T-cell (primary cell): ENCODE measurements around the gene PFDN6. TPM values are rescaled to one million over a fixed set of nuclear protein-coding genes. Genes with fewer than 3 reads are reported as not detected.
"Not testable (repeated sequence)": the region's sequence is repeated elsewhere in the genome, so short reads cannot be mapped to it uniquely, and the experiment has no call there.

Experiments used
- ATAC-seq, 4 experiments: fragments of 200-7000 bp in 3 of 4; fragments of 150-1000 bp in 1 of 4; cut with Tn5 transposase; replicated peaks in 1 of 4; 1 replicate in 3 of 4; 2 replicates in 1 of 4; pipeline ENCODE4 v1.10.0; 2021; ENCODE audit warnings: moderate library complexity in 3 of 4, mild to moderate bottlenecking in 2 of 4, moderate number of reproducible peaks in 1 of 4
- CTCF ChIA-PET, 2 donors: fragments of 300-600 bp; sonication (Branson Sonifier 250); formaldehyde crosslinking; loops; one replicate each; lab custom pipeline; 2022; ENCODE audit warnings: antibody characterized with exemption in 2 of 2; lab: Charles Lee
- POLR2A ChIA-PET, 2 donors: fragments of 300-600 bp; sonication (Branson Sonifier 250); formaldehyde crosslinking; loops; one replicate each; lab custom pipeline; 2022; ENCODE audit warnings: antibody characterized with exemption in 2 of 2; lab: Charles Lee
- DNase-seq, 35 experiments: peaks; one replicate each; pipeline versions ENCODE4 v3.0.0 to v3.0.0-alpha.2; 2013 to 2023
- H3K27ac ChIP-seq: one replicate; pipeline ENCODE4 v1.5.1; 2013; ENCODE audit warnings: low read length
- H3K27me3 ChIP-seq, 2 experiments: replicated peaks in 1 of 2; 1 replicate in 1 of 2; 2 replicates in 1 of 2; pipeline versions ENCODE4 v1.6.1 to v1.7.0; 2013; ENCODE audit warnings: low read length in 1 of 2, mixed read lengths in 1 of 2; ENCODE audit not compliant: control insufficient read depth in 2 of 2, insufficient read depth in 2 of 2; ENCODE audit errors: extremely low read depth in 1 of 2
- H3K36me3 ChIP-seq, 2 donors: 1 replicate in 1 of 2; 2 replicates in 1 of 2; pipeline versions ENCODE4 v1.6.1 to v1.7.0; 2013; ENCODE audit warnings: low read length in 1 of 2; ENCODE audit not compliant: control insufficient read depth in 2 of 2, insufficient read depth in 1 of 2; ENCODE audit errors: extremely low read depth in 1 of 2
- H3K4me1 ChIP-seq, 2 experiments: 1 replicate in 1 of 2; 2 replicates in 1 of 2; pipeline versions ENCODE4 v1.6.1 to v1.7.0; 2013; ENCODE audit warnings: low read length in 2 of 2, mixed read lengths in 1 of 2; ENCODE audit not compliant: insufficient read depth in 2 of 2, control insufficient read depth in 1 of 2; ENCODE audit errors: extremely low read depth in 1 of 2
- H3K4me3 ChIP-seq, 2 donors: 1 replicate in 1 of 2; 2 replicates in 1 of 2; pipeline versions ENCODE4 v1.5.1 to v1.7.0; 2013; ENCODE audit warnings: mild to moderate bottlenecking in 2 of 2, low read length in 1 of 2, moderate library complexity in 1 of 2; ENCODE audit not compliant: control insufficient read depth in 1 of 2; ENCODE audit errors: extremely low read depth in 1 of 2
- H3K9me3 ChIP-seq: 2 replicates; pipeline ENCODE4 v1.7.0; 2013
- H3K27ac Mint-ChIP-seq, 2 donors: one replicate each; pipeline ENCODE4 v1.8.0; 2020 to 2021; ENCODE audit warnings: mild to moderate bottlenecking in 2 of 2, mixed read lengths in 2 of 2
- H3K27me3 Mint-ChIP-seq, 2 donors: one replicate each; pipeline ENCODE4 v1.8.0; 2021 to 2022; ENCODE audit warnings: mixed read lengths in 2 of 2
- H3K36me3 Mint-ChIP-seq: one replicate; pipeline ENCODE4 v1.8.0; 2021; ENCODE audit warnings: mixed read lengths
- H3K4me1 Mint-ChIP-seq, 3 donors: one replicate each; pipeline ENCODE4 v1.8.0; 2020 to 2022; ENCODE audit warnings: mixed read lengths in 3 of 3, mild to moderate bottlenecking in 1 of 3
- H3K4me3 Mint-ChIP-seq, 3 donors: one replicate each; pipeline ENCODE4 v1.8.0; 2020 to 2022; ENCODE audit warnings: mild to moderate bottlenecking in 3 of 3, mixed read lengths in 3 of 3, moderate library complexity in 3 of 3
- H3K9me3 Mint-ChIP-seq, 3 donors: one replicate each; pipeline ENCODE4 v1.8.0; 2020 to 2022; ENCODE audit warnings: mixed read lengths in 3 of 3
- WGBS: methylation state at CpG from one replicate; pipeline ENCODE4 v1.1.5; 2013; ENCODE audit warnings: missing lambda C conversion rate; ENCODE audit not compliant: insufficient coverage; 5-methylcytosine and 5-hydroxymethylcytosine counted together
- total RNA-seq, 35 experiments: library from RNA in 6 of 35; stranded (reverse) in 6 of 35; fragments of 120-200 nt in 1 of 35; gene quantifications; one replicate each; pipeline versions ENCODE4 v1.2.1 to v1.2.4 and lab custom pipeline; 2013 to 2026

The PFDN6 gene
- total RNA-seq, 5 donors from 2014 or later (not counting 1 experiment from before 2014, with no cell fraction given) = 16.1 to 51.4 (median 40.5) TPM

- Mint-ChIP-seq H3K4me1 (peaks cover 37 to 48% (median 39%) of the 10 kb centered on the region in 3 donors), H3K9me3 (no peaks in the 10 kb centered on the region), H3K36me3 (peaks cover 27% of the 10 kb centered on the region), H3K4me3 (no peak overlapping the region), H3K27me3 (no peaks in the 10 kb centered on the region), H3K27ac (peak overlapping the region; percentile 49 to 68)
- ChIA-PET CTCF (no interaction called here), POLR2A (no interaction called here)
- DNase-seq (peak in 2 of 35 experiments; percentile 27 to 43), ATAC-seq (no peak)
- 60% methylated on average over 1 of the region's 5 CpGs for WGBS
- H3K27ac ChIP-seq = no peak overlapping the region
- H3K9me3 ChIP-seq = no peaks in the 10 kb centered on the region
- no peaks in the 10 kb centered on the region for H3K27me3 ChIP-seq
- peaks cover 9 to 53% of the 10 kb centered on the region in 2 experiments for H3K4me1 ChIP-seq
- no peak overlapping the region for H3K4me3 ChIP-seq
- peaks cover 10 to 62% of the 10 kb centered on the region in 2 donors for H3K36me3 ChIP-seq
These were observed 9.4 kb upstream of the PFDN6 start for GRCh38 chr6:33279971-33280511.

GRCh38 chr6:33280539-33280938 lies 8.9 kb upstream of the PFDN6 start:
- Histone ChIP-seq H3K4me3 (no peak overlapping the region), H3K9me3 (no peaks in the 10 kb centered on the region), H3K27me3 (no peaks in the 10 kb centered on the region), H3K36me3 (peaks cover 10 to 60% of the 10 kb centered on the region in 2 donors), H3K4me1 (peaks cover 9 to 48% of the 10 kb centered on the region in 2 experiments), H3K27ac (no peak overlapping the region)
- Mint-ChIP-seq H3K27ac (no peak overlapping the region), H3K9me3 (no peaks in the 10 kb centered on the region), H3K4me3 (no peak overlapping the region), H3K36me3 (peaks cover 25% of the 10 kb centered on the region), H3K27me3 (no peaks in the 10 kb centered on the region), H3K4me1 (peaks cover 33 to 43% (median 36%) of the 10 kb centered on the region in 3 donors)
- DNase-seq = no peak
- CTCF ChIA-PET = no interaction called here
- POLR2A ChIA-PET = interaction anchor here in 1 of 2 donors (0.8 kb wide), 1 partner anchor 12 kb away, joined by 4 read pairs; no protein-coding TSS in a partner anchor
- no peak for ATAC-seq
- 92% methylated on average over 4 of the region's 6 CpGs for WGBS

DNA sequence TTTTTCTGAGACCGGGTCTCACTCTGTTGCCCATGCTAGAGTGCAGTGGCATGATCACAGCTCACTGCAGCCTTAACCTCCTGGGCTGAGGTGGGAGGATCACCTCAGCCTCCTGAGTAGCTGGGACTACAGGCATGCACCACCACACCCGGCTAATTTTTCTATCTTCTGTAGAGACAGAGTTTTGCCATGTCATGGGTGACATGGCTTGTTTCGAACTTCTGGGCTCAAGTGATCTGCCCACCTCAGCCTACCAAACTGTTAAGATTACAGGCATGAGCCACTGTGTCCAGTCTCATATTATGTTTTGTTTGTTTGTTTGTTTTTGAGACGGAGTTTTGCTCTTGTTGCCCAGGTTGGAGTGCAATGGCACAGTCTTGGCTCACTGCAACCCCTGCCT lies 4.2 kb upstream of the PFDN6 start:
- H3K27me3 Mint-ChIP-seq = not testable (repeated sequence)

GRCh38 chr6:33286946-33287914 lies 2.2 kb upstream of the PFDN6 start:
- peak overlapping the region; percentile 93 to 96 (median 96) for H3K4me3 Mint-ChIP-seq
- POLR2A ChIA-PET = no interaction called here
- ATAC-seq (no peak), DNase-seq (no peak)
- no peaks in the 10 kb centered on the region for H3K27me3 Mint-ChIP-seq
- H3K27ac Mint-ChIP-seq = peak overlapping the region; percentile 61 to 72
- Histone ChIP-seq H3K4me3 (no peak overlapping the region), H3K27ac (no peak overlapping the region), H3K4me1 (peaks cover 13 to 33% of the 10 kb centered on the region in 2 experiments), H3K36me3 (peaks cover 8 to 43% of the 10 kb centered on the region in 2 donors), H3K9me3 (no peaks in the 10 kb centered on the region), H3K27me3 (no peaks in the 10 kb centered on the region)
- CTCF ChIA-PET = interaction anchor here in 1 of 2 donors (0.5 kb wide), 1 partner anchor 83 kb away, joined by 4 read pairs; the partner anchor contains the start of gene HSD17B8
- peaks cover 44 to 50% (median 49%) of the 10 kb centered on the region in 3 donors for H3K4me1 Mint-ChIP-seq
- H3K9me3 Mint-ChIP-seq = no peaks in the 10 kb centered on the region
- WGBS = 96% methylated on average over 11 of the region's 22 CpGs
- H3K36me3 Mint-ChIP-seq = peaks cover 34% of the 10 kb centered on the region

More for the DNA sequence above, 4.2 kb upstream of the PFDN6 start:
- H3K4me1 Mint-ChIP-seq = peaks cover 33 to 43% (median 38%) of the 10 kb centered on the region in 3 donors
- peaks cover 13 to 43% of the 10 kb centered on the region in 2 donors for H3K36me3 ChIP-seq
- H3K27me3 ChIP-seq, POLR2A ChIA-PET, H3K4me3 Mint-ChIP-seq, H3K27ac Mint-ChIP-seq, CTCF ChIA-PET, H3K4me3 ChIP-seq, DNase-seq, H3K9me3 Mint-ChIP-seq, H3K27ac ChIP-seq, ATAC-seq, H3K9me3 ChIP-seq: not testable (repeated sequence)
- 100% methylated on average over 1 of the region's 4 CpGs for WGBS
- H3K4me1 ChIP-seq = peaks cover 9 to 30% of the 10 kb centered on the region in 2 experiments
- H3K36me3 Mint-ChIP-seq = peaks cover 34% of the 10 kb centered on the region

DNA sequence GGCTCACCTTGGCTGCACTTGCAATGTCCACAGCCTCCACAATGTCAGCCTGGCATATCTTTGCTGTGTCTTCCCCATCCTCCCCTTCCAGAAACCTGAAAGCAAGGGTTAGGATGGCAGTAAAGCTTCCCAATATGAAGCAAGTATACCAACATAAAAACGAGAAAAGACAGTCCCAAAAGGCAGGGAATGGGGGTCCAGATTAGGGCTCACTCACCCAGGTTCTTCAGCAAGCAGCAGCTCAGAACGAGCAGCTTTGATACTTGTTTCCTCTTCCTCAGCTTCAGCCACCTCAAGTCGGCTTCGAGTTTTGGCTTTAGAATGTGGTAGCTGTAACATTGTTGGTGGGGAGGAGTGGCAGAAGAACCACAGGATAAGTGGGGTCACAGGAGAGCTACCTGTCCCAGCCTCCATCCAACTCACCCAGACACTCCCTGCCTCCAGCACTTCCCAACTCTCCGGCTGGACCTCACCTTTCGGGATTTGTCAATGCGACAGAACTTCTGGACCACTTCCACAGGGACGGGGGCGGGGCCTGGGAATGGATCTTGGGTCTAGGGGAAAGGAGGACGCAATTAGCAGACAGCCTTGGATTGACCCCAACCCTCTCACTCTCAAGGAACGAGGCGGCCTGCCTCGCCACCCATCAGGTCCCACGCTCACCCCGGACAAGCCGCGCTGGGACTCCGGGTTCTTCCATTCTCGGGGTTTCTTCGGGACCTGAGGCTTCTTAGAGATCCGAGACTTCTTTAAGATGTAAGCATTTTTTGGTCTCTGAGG lies 1.1 kb upstream of the PFDN6 start:
- Histone ChIP-seq H3K9me3 (no peaks in the 10 kb centered on the region), H3K4me3 (peak overlapping the region; percentile 82 to 97), H3K36me3 (peaks cover 8 to 42% of the 10 kb centered on the region in 2 donors), H3K27me3 (no peaks in the 10 kb centered on the region), H3K4me1 (peaks cover 13 to 33% of the 10 kb centered on the region in 2 experiments), H3K27ac (no peak overlapping the region)
- Mint-ChIP-seq H3K27me3 (no peaks in the 10 kb centered on the region), H3K9me3 (no peaks in the 10 kb centered on the region), H3K36me3 (peaks cover 39% of the 10 kb centered on the region), H3K4me3 (peak overlapping the region; percentile 93 to 96 (median 96)), H3K27ac (peak overlapping the region; percentile 92 to 96), H3K4me1 (peaks cover 44 to 50% (median 49%) of the 10 kb centered on the region in 3 donors)
- ChIA-PET CTCF (interaction anchor here (0.5 to 2.4 kb wide), 11 partner anchors 9 to 84 kb away, joined by 3 to 11 read pairs (median 4); partner anchors contain the start of genes B3GALT4 (in 1 of the 2), HSD17B8 (in 1 of the 2), RPS18 (in 1 of the 2) and VPS52 (in 1 of the 2)), POLR2A (interaction anchor here (0.8 to 2.8 kb wide), 5 partner anchors 9 to 17 kb away, joined by 3 to 10 read pairs (median 6); partner anchors contain the start of genes B3GALT4 (in 2 of the 2), RPS18 (in 1 of the 2) and VPS52 (in 1 of the 2))
- 2% methylated on average over 9 of the region's 21 CpGs for WGBS
- no peak for DNase-seq
- ATAC-seq = peak in 1 of 4 experiments; percentile 2
